Measurements from ENCODE around the gene ZNF488.

DNA sequence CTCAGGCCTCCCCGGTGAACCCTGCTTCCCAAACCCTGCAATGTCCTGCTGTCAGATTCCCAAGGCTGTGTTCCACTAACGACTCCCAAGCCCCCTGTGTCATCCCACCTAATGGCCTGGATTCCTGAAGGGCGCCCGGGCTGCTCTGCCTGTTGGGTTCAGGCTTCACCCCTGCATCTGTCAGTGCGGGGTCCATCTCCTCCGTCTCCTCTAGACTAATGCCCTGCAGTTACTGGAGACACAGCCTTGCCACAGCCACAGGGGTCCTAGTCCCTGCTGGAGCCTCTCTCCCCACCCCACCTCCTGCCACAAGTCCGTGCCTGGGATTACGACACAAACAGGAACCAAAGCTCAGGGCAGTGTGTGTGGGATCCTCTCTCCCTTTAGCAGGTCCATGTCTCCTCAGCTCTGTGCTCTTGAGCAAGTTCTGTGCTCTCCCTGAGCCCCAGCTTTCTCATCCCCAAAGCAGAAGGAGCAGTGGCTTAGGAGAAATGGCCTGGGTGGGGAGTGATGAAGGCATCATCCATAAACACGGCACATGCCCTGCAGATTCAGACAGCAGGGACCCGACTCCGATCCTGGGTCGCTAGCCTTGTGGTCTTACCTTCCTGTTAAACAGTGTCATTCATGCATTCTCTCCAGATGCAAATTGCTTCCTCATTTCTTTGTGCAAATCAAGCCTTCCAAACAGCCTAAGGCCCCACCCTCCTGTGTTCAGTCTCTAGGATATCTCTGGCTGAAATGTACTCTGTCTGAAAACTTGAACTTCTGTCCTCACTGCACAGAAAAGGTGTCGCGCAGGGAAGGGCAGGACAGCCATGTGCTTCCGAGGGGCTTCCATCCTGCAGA, 44.1 kb downstream of the ZNF488 start:
- TF ChIP-seq, protein P1, sequence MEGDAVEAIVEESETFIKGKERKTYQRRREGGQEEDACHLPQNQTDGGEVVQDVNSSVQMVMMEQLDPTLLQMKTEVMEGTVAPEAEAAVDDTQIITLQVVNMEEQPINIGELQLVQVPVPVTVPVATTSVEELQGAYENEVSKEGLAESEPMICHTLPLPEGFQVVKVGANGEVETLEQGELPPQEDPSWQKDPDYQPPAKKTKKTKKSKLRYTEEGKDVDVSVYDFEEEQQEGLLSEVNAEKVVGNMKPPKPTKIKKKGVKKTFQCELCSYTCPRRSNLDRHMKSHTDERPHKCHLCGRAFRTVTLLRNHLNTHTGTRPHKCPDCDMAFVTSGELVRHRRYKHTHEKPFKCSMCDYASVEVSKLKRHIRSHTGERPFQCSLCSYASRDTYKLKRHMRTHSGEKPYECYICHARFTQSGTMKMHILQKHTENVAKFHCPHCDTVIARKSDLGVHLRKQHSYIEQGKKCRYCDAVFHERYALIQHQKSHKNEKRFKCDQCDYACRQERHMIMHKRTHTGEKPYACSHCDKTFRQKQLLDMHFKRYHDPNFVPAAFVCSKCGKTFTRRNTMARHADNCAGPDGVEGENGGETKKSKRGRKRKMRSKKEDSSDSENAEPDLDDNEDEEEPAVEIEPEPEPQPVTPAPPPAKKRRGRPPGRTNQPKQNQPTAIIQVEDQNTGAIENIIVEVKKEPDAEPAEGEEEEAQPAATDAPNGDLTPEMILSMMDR (IDR thresholded peaks at IDR 0.05): no peak
- no peak for TF ChIP-seq POLR2AphosphoS5 (IDR thresholded peaks at IDR 0.05; ENCODE audit: low read depth, low read length)
- no peak for TF ChIP-seq SIN3A (IDR thresholded peaks at IDR 0.05; ENCODE audit: borderline replicate concordance, insufficient read depth, low read depth, low read length)
